H1 (cell line): ENCODE results near the gene SHISA9. TPM values are rescaled to one million over a fixed set of nuclear protein-coding genes. Genes with fewer than 3 reads are reported as not detected.

ENCODE experiments used
- CTCF ChIA-PET: fragments of 300-600 bp; sonication (Branson Sonifier 250); formaldehyde crosslinking; loops from one replicate; lab custom pipeline; 2021; ENCODE audit not compliant: partially characterized antibody; lab: Charles Lee
- POLR2A ChIA-PET: fragments of 300-600 bp; sonication (Branson Sonifier 250); formaldehyde crosslinking; loops from one replicate; lab custom pipeline; 2021; ENCODE audit warnings: inconsistent platforms; ENCODE audit not compliant: partially characterized antibody; lab: Charles Lee
- DNase-seq, 2 experiments: peaks; one replicate each; pipeline versions ENCODE4 v3.0.0 to v3.0.0-alpha.2; 2010 to 2022; ENCODE audit warnings: low spot score in 2 of 2, low read depth in 1 of 2, mixed read lengths in 1 of 2
- FAIRE-seq: peaks from 2 replicates; lab custom pipeline; 2011; peaks lifted over from hg19 to GRCh38; lab: Jason Lieb, UNC
- H2AFZ ChIP-seq: 2 replicates; pipeline ENCODE4 v1.8.1; 2012; ENCODE audit warnings: low read length, inconsistent platforms
- H2AK5ac ChIP-seq: 2 replicates; pipeline ENCODE4 v1.6.1; 2013; ENCODE audit warnings: low read depth, low read length
- H2BK120ac ChIP-seq: replicated peaks from 2 replicates; pipeline ENCODE3; 2013; ENCODE audit warnings: low read depth, low read length, inconsistent platforms
- H2BK12ac ChIP-seq: 2 replicates; pipeline ENCODE4 v1.6.1; 2013; ENCODE audit warnings: low read depth, low read length
- H2BK15ac ChIP-seq: 2 replicates; pipeline ENCODE4 v1.6.1; 2013; ENCODE audit warnings: low read length
- H2BK20ac ChIP-seq: 2 replicates; pipeline ENCODE4 v1.6.1; 2013; ENCODE audit warnings: low read length
- H2BK5ac ChIP-seq: 2 replicates; pipeline ENCODE4 v1.6.1; 2013; ENCODE audit warnings: low read depth, low read length
- H3K14ac ChIP-seq: 2 replicates; pipeline ENCODE4 v1.6.1; 2013; ENCODE audit warnings: inconsistent platforms; ENCODE audit not compliant: insufficient read length
- H3K18ac ChIP-seq: 2 replicates; pipeline ENCODE4 v1.6.1; 2013; ENCODE audit warnings: low read length; ENCODE audit errors: extremely low read depth
- H3K23ac ChIP-seq: 2 replicates; pipeline ENCODE4 v1.6.1; 2013; ENCODE audit warnings: inconsistent platforms; ENCODE audit not compliant: insufficient read length
- H3K23me2 ChIP-seq: 2 replicates; pipeline ENCODE4 v1.6.1; 2013; ENCODE audit warnings: low read depth, low read length
- H3K27ac ChIP-seq: 2 replicates; pipeline ENCODE4 v1.6.1; 2011; ENCODE audit warnings: low read depth, low read length, inconsistent platforms
- H3K27me3 ChIP-seq, 4 experiments: replicated peaks in 1 of 4; 1 replicate in 1 of 4; 2 replicates in 3 of 4; pipeline versions ENCODE4 v1.6.1 to v1.8.1; 2011 to 2013; ENCODE audit warnings: low read length in 3 of 4, mild to moderate bottlenecking in 3 of 4, inconsistent platforms in 2 of 4, mixed read lengths in 2 of 4, moderate library complexity in 1 of 4; ENCODE audit not compliant: control insufficient read depth in 3 of 4, insufficient read depth in 3 of 4; ENCODE audit errors: extremely low read depth in 1 of 4
- H3K36me3 ChIP-seq, 4 experiments: 2 replicates each; pipeline versions ENCODE4 v1.6.1 to v1.8.1; 2011 to 2013; ENCODE audit warnings: mild to moderate bottlenecking in 4 of 4, low read length in 3 of 4, moderate library complexity in 2 of 4, control low read depth in 1 of 4, inconsistent platforms in 1 of 4; ENCODE audit not compliant: insufficient read depth in 4 of 4, control insufficient read depth in 2 of 4
- H3K4ac ChIP-seq: replicated peaks from 2 replicates; pipeline ENCODE3; 2013; ENCODE audit warnings: low read length, low read depth, mixed read lengths, inconsistent platforms; ENCODE audit not compliant: insufficient read length
- H3K4me1 ChIP-seq, 4 experiments: replicated peaks in 1 of 4; 1 replicate in 1 of 4; 2 replicates in 3 of 4; pipeline versions ENCODE4 v1.6.1 to v1.8.1; 2011 to 2013; ENCODE audit warnings: low read length in 3 of 4, inconsistent platforms in 2 of 4, mixed read lengths in 1 of 4; ENCODE audit not compliant: insufficient read depth in 4 of 4, control insufficient read depth in 3 of 4
- H3K4me2 ChIP-seq, 2 experiments: 2 replicates each; pipeline versions ENCODE4 v1.6.1 to v1.8.1; 2011 to 2013; ENCODE audit warnings: low read depth in 2 of 2, low read length in 2 of 2, control low read depth in 1 of 2, inconsistent platforms in 1 of 2, mild to moderate bottlenecking in 1 of 2; ENCODE audit not compliant: insufficient read depth in 1 of 2
- H3K4me3 ChIP-seq, 4 experiments: fragments of 200-600, 300-600 bp in 1 of 4; sonication (generic), shearing (Covaris generic), sonication (Bioruptor Twin) in 1 of 4; 2 replicates each; pipeline versions ENCODE4 v1.5.1 to v1.8.1; 2011 to 2016; ENCODE audit warnings: low read length in 4 of 4, low read depth in 3 of 4, control low read depth in 2 of 4, inconsistent platforms in 2 of 4, mild to moderate bottlenecking in 2 of 4, mixed read lengths in 1 of 4, moderate library complexity in 1 of 4; ENCODE audit not compliant: insufficient read depth in 2 of 4; ENCODE audit errors: extremely low read depth in 1 of 4
- H3K56ac ChIP-seq: replicated peaks from 2 replicates; pipeline ENCODE3; 2013; ENCODE audit warnings: low read depth, mild to moderate bottlenecking, mixed read lengths, low read length, inconsistent platforms; ENCODE audit not compliant: insufficient read length
- H3K79me1 ChIP-seq: 2 replicates; pipeline ENCODE4 v1.6.1; 2013; ENCODE audit warnings: low read depth, low read length, control low read depth
- H3K79me2 ChIP-seq, 2 experiments: 2 replicates each; pipeline versions ENCODE4 v1.6.1 to v1.8.1; 2012 to 2013; ENCODE audit warnings: low read length in 2 of 2, mild to moderate bottlenecking in 2 of 2, inconsistent platforms in 1 of 2; ENCODE audit not compliant: insufficient read depth in 2 of 2, control insufficient read depth in 1 of 2
- H3K9ac ChIP-seq, 4 experiments: replicated peaks in 1 of 4; 1 replicate in 1 of 4; 2 replicates in 3 of 4; pipeline versions ENCODE4 v1.6.1 to v1.8.1; 2011 to 2013; ENCODE audit warnings: low read depth in 3 of 4, low read length in 3 of 4, control low read depth in 2 of 4, mild to moderate bottlenecking in 2 of 4, moderate library complexity in 2 of 4, inconsistent platforms in 1 of 4; ENCODE audit errors: extremely low read depth in 1 of 4
- H3K9me3 ChIP-seq, 2 experiments: 2 replicates each; pipeline versions ENCODE4 v1.6.1 to v1.8.1; 2012 to 2013; ENCODE audit warnings: mild to moderate bottlenecking in 2 of 2, moderate library complexity in 2 of 2, control low read depth in 1 of 2, inconsistent platforms in 1 of 2, low read depth in 1 of 2, low read length in 1 of 2, mixed read lengths in 1 of 2; ENCODE audit not compliant: insufficient read depth in 2 of 2
- H4K20me1 ChIP-seq, 2 experiments: replicated peaks in 1 of 2; 2 replicates each; pipeline versions ENCODE3 to v1.8.1; 2011 to 2013; ENCODE audit warnings: inconsistent platforms in 2 of 2, low read length in 2 of 2, mild to moderate bottlenecking in 1 of 2; ENCODE audit not compliant: insufficient read depth in 2 of 2, control insufficient read depth in 1 of 2
- H4K5ac ChIP-seq: 2 replicates; pipeline ENCODE4 v1.6.1; 2013; ENCODE audit warnings: low read length, low read depth, mixed read lengths, inconsistent platforms; ENCODE audit not compliant: insufficient read length
- H4K8ac ChIP-seq: 2 replicates; pipeline ENCODE4 v1.8.0; 2013; ENCODE audit warnings: mild to moderate bottlenecking, moderate library complexity, low read length, inconsistent platforms; ENCODE audit not compliant: insufficient read depth; ENCODE audit errors: extremely low read depth
- H4K91ac ChIP-seq: replicated peaks from 2 replicates; pipeline ENCODE3; 2013; ENCODE audit warnings: low read length, mixed read lengths, inconsistent platforms; ENCODE audit not compliant: insufficient read length
- BACH1 ChIP-seq: IDR thresholded peaks from 2 replicates; pipeline ENCODE4 v1.6.1; 2012; ENCODE audit warnings: low read length, improper control_type of control experiment
- FOSL1 ChIP-seq: IDR thresholded peaks from 2 replicates; pipeline ENCODE4 v1.6.1; 2011; ENCODE audit warnings: mild to moderate bottlenecking, low read depth, low read length, moderate library complexity; ENCODE audit not compliant: insufficient read depth
- MAFK ChIP-seq: IDR thresholded peaks from 2 replicates; pipeline ENCODE4 v1.6.1; 2012; ENCODE audit warnings: low read depth, mild to moderate bottlenecking, improper control_type of control experiment, low read length
- WGBS, 2 experiments: shearing (Covaris generic) in 1 of 2; methylation state at CpG; one replicate each; pipeline versions ENCODE4 v1.1.6 to v1.1.7; 2013 to 2015; ENCODE audit warnings: low lambda C conversion rate in 2 of 2, mixed read lengths in 2 of 2, inconsistent platforms in 1 of 2, low coverage in 1 of 2, missing lambda C conversion rate in 1 of 2; ENCODE audit not compliant: insufficient replicate concordance in 2 of 2, insufficient coverage in 1 of 2, insufficient read length in 1 of 2; ENCODE audit errors: extremely low coverage in 1 of 2, missing lambda C conversion rate in 1 of 2; 5-methylcytosine and 5-hydroxymethylcytosine counted together
- polyA plus RNA-seq, 7 experiments: library from polyadenylated mRNA; depleted of rRNA in 3 of 7; stranded (reverse) in 5 of 7; unstranded in 2 of 7; fragments of >200 nt in 5 of 7; fragments of 200-250 nt in 2 of 7; gene quantifications; 1 replicate in 5 of 7; 2 replicates in 1 of 7; 4 replicates in 1 of 7; pipeline versions ENCODE4 v1.2.1 to v1.2.3, GENCODE V29; 2011 to 2013; ENCODE audit warnings: missing spikeins in 2 of 7, mixed read lengths in 2 of 7
- total RNA-seq: library from RNA; stranded (reverse); fragmentation: NEBNext Ultra II Directional; extraction: Animal tissue kit (Norgen Biotek cat#: 25700); gene quantifications from 2 replicates; pipeline ENCODE4 v1.2.1, GENCODE V29; 2021

The SHISA9 gene
- total and polyA plus RNA-seq, 2 of the 8 experiments (the other 6 are each of a cell fraction or from before 2014, with no cell fraction given) = 25.6 to 39.8 TPM

GRCh38 chr16:13093661-13094060 lies 192.3 kb downstream of the SHISA9 start:
- Histone ChIP-seq H3K18ac (no peak overlapping the region), H3K23me2 (no peaks in the 10 kb centered on the region), H3K79me1 (peaks cover 4% of the 10 kb centered on the region; the same call in 1 of the 2 replicates), H2BK120ac (no peak overlapping the region), H4K20me1 (no peaks in the 10 kb centered on the region), H3K14ac (no peak overlapping the region), H3K9ac (no peak overlapping the region), H3K4me2 (peak overlapping the region in 1 of 2 experiments; percentile 8; a peak in 1 of 4 replicates), H2AK5ac (no peak overlapping the region), H2BK20ac (no peak overlapping the region), H2BK15ac (no peak overlapping the region), H3K9me3 (no peaks in the 10 kb centered on the region; a peak in 1 of 4 replicates), H3K27ac (no peak overlapping the region), H3K56ac (no peak overlapping the region), H4K5ac (no peak overlapping the region), H3K23ac (no peak overlapping the region), H3K79me2 (peaks cover 0 to 52% of the 10 kb centered on the region in 2 experiments; a peak in 2 of 4 replicates), H3K4me3 (no peak overlapping the region), H2BK5ac (no peak overlapping the region), H2AFZ (no peak overlapping the region), H4K91ac (no peak overlapping the region), H3K27me3 (no peaks in the 10 kb centered on the region), H3K4ac (no peak overlapping the region), H3K4me1 (peaks cover 0 to 14% (median 9%) of the 10 kb centered on the region in 4 experiments; a peak in 4 of 7 replicates), H4K8ac (no peak overlapping the region), H3K36me3 (no peaks in the 10 kb centered on the region; a peak in 1 of 8 replicates), H2BK12ac (no peak overlapping the region)
- DNase-seq (no peak), FAIRE-seq (peak; percentile 66)
- CTCF ChIA-PET = interaction anchor here (0.7 kb wide), 1 partner anchor 185 kb away, joined by 3 read pairs; no protein-coding TSS in a partner anchor
- TF ChIP-seq MAFK (peak; percentile 96), FOSL1 (no peak), BACH1 (peak; percentile 98)
- POLR2A ChIA-PET = no interaction called here
- WGBS, 2 experiments = 68% methylated on average over 7 of the region's 7 CpGs; no CpG with 5 or more reads in 1 of the 2 experiments
